ENCODE data around the gene ACER1. TPM values are rescaled to one million over a fixed set of nuclear protein-coding genes. Genes with fewer than 3 reads are reported as not detected.
A peak's percentile ranks its signal among the peaks of the same experiment; 100 is the strongest.

The ACER1 gene
- total RNA-seq, 4 donors from 2014 or later = not detected

- Histone ChIP-seq H3K4me3 (no peak overlapping the region), H3K36me3 (peaks cover 0 to 39% (median 0%) of the 10 kb centered on the region in 3 donors), H3K27me3 (no peaks in the 10 kb centered on the region), H3K4me1 (peaks cover 0 to 90% (median 42%) of the 10 kb centered on the region in 4 donors), H3K27ac (peak overlapping the region in 2 of 4 donors; percentile 8 to 89), H3K9me3 (no peaks in the 10 kb centered on the region)
- TF ChIP-seq EP300 (IDR thresholded peaks at IDR 0.05) (no peak), CTCF (IDR thresholded peaks at IDR 0.05) (no peak), POLR2A (IDR thresholded peaks at IDR 0.05) (no peak)
- no peak for DNase-seq (ENCODE audit: low spot score in 2 of 2)
- 91 to 93% methylated on average over 27 to 31 of the region's 31 CpGs for WGBS, 2 donors
These were observed 63.2 kb downstream of the ACER1 start for GRCh38 chr19:6270076-6270745.

GRCh38 chr19:6269101-6269886, 64.1 kb downstream of the ACER1 start:
- no peak for DNase-seq (ENCODE audit: low spot score in 2 of 2)
- H3K4me1 ChIP-seq = peaks cover 0 to 88% (median 34%) of the 10 kb centered on the region in 4 donors
- no peaks in the 10 kb centered on the region for H3K27me3 ChIP-seq
- no peak overlapping the region for H3K4me3 ChIP-seq
- peak overlapping the region in 2 of 4 donors; percentile 34 to 50 for H3K27ac ChIP-seq
- 83 to 86% methylated on average over 29 to 33 of the region's 33 CpGs for WGBS, 2 donors
- peaks cover 0 to 40% (median 0%) of the 10 kb centered on the region in 3 donors for H3K36me3 ChIP-seq
- H3K9me3 ChIP-seq = no peaks in the 10 kb centered on the region
- no peak for TF ChIP-seq EP300 (IDR thresholded peaks at IDR 0.05)
- TF ChIP-seq CTCF (IDR thresholded peaks at IDR 0.05) = no peak
- no peak for TF ChIP-seq POLR2A (IDR thresholded peaks at IDR 0.05)

- Histone ChIP-seq H3K27ac (peak overlapping the region in 2 of 4 donors; percentile 46 to 50), H3K4me3 (no peak overlapping the region), H3K9me3 (no peaks in the 10 kb centered on the region), H3K27me3 (no peaks in the 10 kb centered on the region), H3K36me3 (peaks cover 0 to 42% (median 0%) of the 10 kb centered on the region in 3 donors), H3K4me1 (peaks cover 0 to 88% (median 35%) of the 10 kb centered on the region in 4 donors)
- WGBS, 2 donors = 92 to 94% methylated on average over 4 of the region's 4 CpGs
- no peak for DNase-seq (ENCODE audit: low spot score in 2 of 2)
- TF ChIP-seq POLR2A (IDR thresholded peaks at IDR 0.05) = no peak
- no peak for TF ChIP-seq EP300 (IDR thresholded peaks at IDR 0.05)
- TF ChIP-seq CTCF (IDR thresholded peaks at IDR 0.05) = no peak
These were observed 65.0 kb downstream of the ACER1 start for GRCh38 chr19:6268382-6268771.

GRCh38 chr19:6267552-6268381, 65.6 kb downstream of the ACER1 start:
- peaks cover 0 to 48% (median 0%) of the 10 kb centered on the region in 3 donors for H3K36me3 ChIP-seq

More at GRCh38 chr19:6267552-6268381, 65.6 kb downstream of the ACER1 start:
- Histone ChIP-seq H3K4me3 (no peak overlapping the region), H3K27ac (peak overlapping the region in 2 of 4 donors; percentile 46 to 50), H3K4me1 (peaks cover 0 to 87% (median 32%) of the 10 kb centered on the region in 4 donors), H3K9me3 (no peaks in the 10 kb centered on the region), H3K27me3 (no peaks in the 10 kb centered on the region)
- no peak for TF ChIP-seq CTCF (IDR thresholded peaks at IDR 0.05)
- no peak for TF ChIP-seq POLR2A (IDR thresholded peaks at IDR 0.05)
- TF ChIP-seq EP300 (IDR thresholded peaks at IDR 0.05) = no peak
- no peak for DNase-seq (ENCODE audit: low spot score in 2 of 2)
- WGBS, 2 donors = 69 to 71% methylated on average over 17 of the region's 17 CpGs

Measured in tibial nerve (tissue), 4 donors.